Heart left ventricle (tissue), 16 donors: ENCODE data around the gene SLC23A3. TPM values are rescaled to one million over a fixed set of nuclear protein-coding genes. Genes with fewer than 3 reads are reported as not detected.
A peak's percentile ranks its signal among the peaks of the same experiment; 100 is the strongest.

Experiments used
- ATAC-seq, 4 donors: fragments of 200-7000 bp; cut with Tn5 transposase; one replicate each; pipeline ENCODE4 v1.9.1; 2020 to 2022; ENCODE audit warnings: moderate library complexity in 4 of 4, mild to moderate bottlenecking in 3 of 4, moderate number of reproducible peaks in 1 of 4
- DNase-seq, 5 donors: peaks; one replicate each; pipeline ENCODE4 v3.0.0-alpha.2; 2020
- H3K27ac ChIP-seq, 12 donors: fragments of 200-600 bp; sonication (generic) in 4 of 12; one replicate each; pipeline versions ENCODE4 v1.5.0 to v1.8.0; 2016 to 2022; ENCODE audit warnings: mild to moderate bottlenecking in 2 of 12
- H3K27me3 ChIP-seq, 9 donors: fragments of 200-600 bp; sonication (generic) in 2 of 9; one replicate each; pipeline versions ENCODE4 v1.5.1 to v1.8.0; 2016 to 2022; ENCODE audit warnings: mild to moderate bottlenecking in 3 of 9
- H3K36me3 ChIP-seq, 9 donors: fragments of 200-600 bp; sonication (generic) in 2 of 9; one replicate each; pipeline versions ENCODE4 v1.5.0 to v1.8.0; 2018 to 2022; ENCODE audit warnings: mild to moderate bottlenecking in 2 of 9
- H3K4me1 ChIP-seq, 12 donors: fragments of 200-600 bp; sonication (generic) in 4 of 12; one replicate each; pipeline versions ENCODE4 v1.5.0 to v1.8.0; 2016 to 2022; ENCODE audit warnings: mild to moderate bottlenecking in 3 of 12
- H3K4me3 ChIP-seq, 12 donors: fragments of 200-600 bp; sonication (generic) in 4 of 12; one replicate each; pipeline versions ENCODE4 v1.5.0 to v1.8.0; 2017 to 2022; ENCODE audit warnings: mild to moderate bottlenecking in 9 of 12, moderate library complexity in 4 of 12
- H3K9me3 ChIP-seq, 12 donors: fragments of 200-600 bp; sonication (generic) in 4 of 12; one replicate each; pipeline versions ENCODE4 v1.5.0 to v1.8.0; 2016 to 2022; ENCODE audit warnings: mild to moderate bottlenecking in 1 of 12
- POLR2A ChIP-seq, 2 donors: fragments of 450-650 bp; IDR thresholded peaks; one replicate each; pipeline ENCODE4 v1.6.1; 2017; ENCODE audit warnings: antibody characterized with exemption in 2 of 2, mild to moderate bottlenecking in 2 of 2, moderate library complexity in 2 of 2
- WGBS, 4 donors: extraction: QIAGEN DNeasy Blood & Tissue Kit in 2 of 4; methylation state at CpG; one replicate each; pipeline versions ENCODE4 v1.1.5 to v1.1.7; 2013 to 2018; 5-methylcytosine and 5-hydroxymethylcytosine counted together
- intact Hi-C, 10 donors: fragments of 100-400 bp; cut with DNase I; formaldehyde crosslinking; loops; one replicate each; pipeline versions ENCODE4 v1.11.1 to v1.14.2; 2022
- polyA plus RNA-seq, 2 donors: library from polyadenylated mRNA; stranded (reverse); fragments of 200-250 nt; gene quantifications; one replicate each; pipeline ENCODE4 v1.2.3, GENCODE V29; 2013
- total RNA-seq, 9 donors: library from RNA; depleted of rRNA in 2 of 9; stranded (reverse); fragments of >200 nt in 2 of 9; fragmentation: NEBNext Ultra II Directional in 3 of 9; extraction: Animal tissue kit (Norgen Biotek cat#: 25700) in 3 of 9; gene quantifications; one replicate each; pipeline versions ENCODE4 v1.1.0 to v1.2.4, GENCODE V29; 2016 to 2023
- TF ChIP-seq, protein P1 (sequence below), 12 donors: fragments of 200-600 bp; sonication (generic) in 4 of 12; IDR thresholded peaks; one replicate each; pipeline versions ENCODE4 v1.5.0 to v1.8.0; 2018 to 2022; ENCODE audit warnings: antibody characterized with exemption in 12 of 12, mild to moderate bottlenecking in 5 of 12
- donor health status: ischemic (EF 13 %, LVEDD 7.1; RV severe dilation, severe dysfunction).
- donor health status: healthy with polysubstance abuse.
- donor health status: DM: no; HTN: yes; CAD: no.
- donor health status: DM: no; HTN: no; CAD: no.
- donor health status: ischemic (EF 25% LVEDD 6.9; RV normal size, moderate dysfunction).
- donor health status: ischemic (EF 25% LVEDD 5.7; RV mildly dilated, moderate dysfunction).
- donor health status: healthy.
- donor health status: DM: yes; HTN: yes; CAD: no.
- donor health status: ischemic (EF 35%, LVEDD 5.7; RV mildly dilated, moderate dysfunction).
- donor health status: nonischemic (EF 11% LVEDD 7.7; RV severe dilation, severe dysfunction).
- donor health status: DM: yes; HTN: yes; CAD: no.
- donor health status: PGD.
- donor health status: ischemic (EF 29% LVEDD 5.4; RV normal size, mild dysfunction).
- donor health status: nonischemic (EF 23%, LVEDD 6.1; RV moderate dilation, normal function).

The SLC23A3 gene
- total and polyA plus RNA-seq, 11 donors, result 0.12 to 0.92 (median 0.44) TPM; not detected in 1

DNA sequence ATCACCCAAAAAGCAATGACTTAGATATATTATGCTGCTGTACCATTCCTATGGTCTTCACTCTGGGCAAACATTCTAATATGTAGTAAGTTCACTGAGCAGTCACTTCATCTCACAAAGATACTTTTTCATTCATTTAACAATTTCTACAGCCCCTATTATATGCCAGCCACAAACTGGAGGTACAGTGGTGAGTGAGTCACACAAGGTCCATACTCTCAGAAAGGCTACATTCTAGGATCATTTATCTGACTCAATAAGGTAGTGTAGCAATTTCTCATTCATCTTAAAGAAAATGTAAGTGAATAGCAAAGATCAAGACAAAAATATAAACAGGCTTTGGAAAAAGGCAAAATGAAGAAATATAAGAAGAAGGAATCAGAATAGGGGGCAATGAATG lies 49.7 kb downstream of the SLC23A3 start:
- intact Hi-C loops, result loop anchor here in 2 of 10 donors (5.0 to 10.0 kb wide), 2 partner anchors 48 to 245 kb away; no protein-coding TSS in a partner anchor
- Histone ChIP-seq H3K4me3 (no peak overlapping the region), H3K36me3 (no peaks in the 10 kb centered on the region), H3K27me3 (no peaks in the 10 kb centered on the region), H3K4me1 (peaks cover 0 to 27% (median 13%) of the 10 kb centered on the region in 12 donors), H3K27ac (no peak overlapping the region), H3K9me3 (no peaks in the 10 kb centered on the region)
- ATAC-seq, result no peak
- TF ChIP-seq, protein P1, sequence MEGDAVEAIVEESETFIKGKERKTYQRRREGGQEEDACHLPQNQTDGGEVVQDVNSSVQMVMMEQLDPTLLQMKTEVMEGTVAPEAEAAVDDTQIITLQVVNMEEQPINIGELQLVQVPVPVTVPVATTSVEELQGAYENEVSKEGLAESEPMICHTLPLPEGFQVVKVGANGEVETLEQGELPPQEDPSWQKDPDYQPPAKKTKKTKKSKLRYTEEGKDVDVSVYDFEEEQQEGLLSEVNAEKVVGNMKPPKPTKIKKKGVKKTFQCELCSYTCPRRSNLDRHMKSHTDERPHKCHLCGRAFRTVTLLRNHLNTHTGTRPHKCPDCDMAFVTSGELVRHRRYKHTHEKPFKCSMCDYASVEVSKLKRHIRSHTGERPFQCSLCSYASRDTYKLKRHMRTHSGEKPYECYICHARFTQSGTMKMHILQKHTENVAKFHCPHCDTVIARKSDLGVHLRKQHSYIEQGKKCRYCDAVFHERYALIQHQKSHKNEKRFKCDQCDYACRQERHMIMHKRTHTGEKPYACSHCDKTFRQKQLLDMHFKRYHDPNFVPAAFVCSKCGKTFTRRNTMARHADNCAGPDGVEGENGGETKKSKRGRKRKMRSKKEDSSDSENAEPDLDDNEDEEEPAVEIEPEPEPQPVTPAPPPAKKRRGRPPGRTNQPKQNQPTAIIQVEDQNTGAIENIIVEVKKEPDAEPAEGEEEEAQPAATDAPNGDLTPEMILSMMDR (IDR thresholded peaks at IDR 0.05), result no peak
- no peak for TF ChIP-seq POLR2A (IDR thresholded peaks at IDR 0.05)
- no peak for DNase-seq

DNA sequence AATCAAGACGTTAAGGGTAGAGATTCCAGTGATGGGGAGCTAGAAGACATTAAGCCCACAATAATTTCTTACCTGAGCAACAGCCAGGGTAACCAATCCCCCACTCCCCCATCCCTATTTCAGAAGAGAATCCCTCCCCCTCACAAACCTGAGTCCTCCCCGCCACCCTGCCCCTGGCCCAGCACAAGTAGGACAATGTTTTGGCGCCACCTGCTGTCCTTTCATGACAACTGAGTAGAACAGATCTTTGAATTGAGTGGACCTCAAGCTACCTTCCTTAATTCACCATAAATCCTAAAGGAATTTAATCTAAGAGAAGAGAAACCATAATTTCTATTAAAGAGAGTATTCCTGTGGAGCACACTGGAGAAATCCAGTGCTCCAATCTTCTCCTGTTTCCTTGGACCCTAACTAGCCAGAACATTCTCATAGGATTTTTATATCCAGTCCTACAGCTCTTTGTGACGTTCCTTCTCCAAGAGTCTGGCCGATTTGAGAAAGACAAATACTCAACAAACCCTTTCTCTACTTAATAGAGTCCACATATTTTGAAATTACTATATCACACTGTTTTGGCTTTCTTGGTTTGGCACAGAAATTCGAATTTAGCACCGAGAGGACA lies 50.3 kb downstream of the SLC23A3 start:
- no peaks in the 10 kb centered on the region for H3K27me3 ChIP-seq
- no peak overlapping the region for H3K27ac ChIP-seq
- no peaks in the 10 kb centered on the region for H3K36me3 ChIP-seq
- H3K4me3 ChIP-seq, result no peak overlapping the region
- intact Hi-C loops, result loop anchor here (1.0 to 10.0 kb wide), 8 partner anchors 42 to 245 kb away; no protein-coding TSS in a partner anchor
- ATAC-seq, result peak in 3 of 4 donors; percentile 67 to 79 (median 71)
- H3K9me3 ChIP-seq, result no peaks in the 10 kb centered on the region
- H3K4me1 ChIP-seq, result peaks cover 0 to 21% (median 9%) of the 10 kb centered on the region in 12 donors
- TF ChIP-seq, protein P1 (IDR thresholded peaks at IDR 0.05), result peak; percentile 51 to 84 (median 72)
- no peak for TF ChIP-seq POLR2A (IDR thresholded peaks at IDR 0.05)
- DNase-seq, result peak; percentile 57 to 72 (median 62)
- WGBS, 4 donors, result 54 to 58% (median 56%) methylated on average over 7 of the region's 7 CpGs

DNA sequence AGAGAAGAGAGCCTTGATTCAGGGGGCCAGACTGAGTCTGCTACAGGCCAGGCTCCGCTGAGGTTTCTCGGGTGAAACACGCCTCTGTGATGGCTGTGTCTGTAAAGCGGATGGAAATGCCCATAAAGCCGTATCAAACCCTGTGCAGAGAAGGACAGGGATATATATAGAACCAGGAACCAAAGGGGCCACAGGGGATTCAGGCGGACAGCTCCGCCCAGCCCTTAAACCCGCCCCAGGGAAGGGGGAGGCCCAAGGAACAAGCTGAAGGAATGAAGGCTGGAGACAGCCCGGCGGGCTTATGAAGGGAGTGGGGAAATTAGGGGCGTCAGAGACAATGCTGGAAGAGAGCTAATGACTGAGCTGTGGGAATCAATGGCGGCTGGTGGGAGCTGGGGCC lies 51.3 kb downstream of the SLC23A3 start:
- H3K27me3 ChIP-seq, result no peaks in the 10 kb centered on the region
- DNase-seq, result peak; percentile 24 to 67 (median 33)
- peak in 3 of 4 donors; percentile 57 to 86 (median 68) for ATAC-seq
- no peaks in the 10 kb centered on the region for H3K9me3 ChIP-seq
- no peaks in the 10 kb centered on the region for H3K36me3 ChIP-seq
- intact Hi-C loops, result loop anchor here in 9 of 10 donors (1.0 to 5.0 kb wide), 7 partner anchors 41 to 61 kb away; no protein-coding TSS in a partner anchor
- no peak for TF ChIP-seq POLR2A (IDR thresholded peaks at IDR 0.05)
- TF ChIP-seq, protein P1 (IDR thresholded peaks at IDR 0.05), result no peak
- peak overlapping the region in 1 of 12 donors; percentile 15 for H3K4me3 ChIP-seq
- 39 to 52% (median 45%) methylated on average over 12 of the region's 12 CpGs for WGBS, 4 donors
- H3K4me1 ChIP-seq, result peaks cover 0 to 16% (median 4%) of the 10 kb centered on the region in 12 donors
- H3K27ac ChIP-seq, result peak overlapping the region in 1 of 12 donors; percentile 38

DNA sequence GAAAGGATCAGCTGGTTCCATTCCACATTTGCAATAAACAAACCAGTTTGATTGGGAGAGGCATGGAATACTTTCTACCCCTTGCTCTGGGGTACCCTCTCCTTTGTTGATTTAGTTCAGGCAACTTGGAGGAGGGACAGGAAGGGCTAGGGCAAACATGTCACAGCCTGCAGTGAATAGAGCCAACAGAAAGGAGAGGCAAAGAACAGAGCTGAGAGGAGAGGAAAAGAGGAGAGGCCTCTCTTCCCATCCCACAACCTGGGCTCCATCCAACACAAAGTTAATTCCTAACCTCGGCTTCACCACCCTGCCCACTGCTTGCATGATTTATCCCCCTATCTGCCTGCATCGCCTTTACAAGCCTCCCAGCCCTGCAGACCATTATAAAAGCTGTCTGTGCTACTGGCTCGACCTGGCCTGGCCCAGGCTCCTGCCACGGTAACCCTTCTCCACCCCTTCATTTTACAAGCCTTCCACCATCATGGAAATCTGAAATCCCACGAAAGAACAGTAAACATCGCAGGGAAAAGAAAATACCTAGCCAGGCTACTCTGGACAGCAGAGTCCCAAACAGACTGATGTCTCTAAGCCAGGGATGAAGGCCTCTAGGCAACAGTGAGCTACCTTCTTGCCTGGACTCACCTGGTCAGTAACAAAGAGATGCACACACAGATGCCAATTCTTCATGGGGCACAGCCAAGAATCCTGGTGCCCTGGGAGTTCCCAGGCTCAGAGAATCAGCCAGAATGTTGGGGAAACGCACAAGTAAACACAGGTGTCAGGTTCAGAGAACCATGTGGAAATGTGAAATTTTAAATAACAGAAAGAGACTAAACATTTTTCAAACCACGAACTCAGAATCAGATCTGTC lies 52.8 kb downstream of the SLC23A3 start:
- ATAC-seq (peak in 1 of 4 donors; percentile 20), DNase-seq (no peak)
- Histone ChIP-seq H3K9me3 (no peaks in the 10 kb centered on the region), H3K27ac (no peak overlapping the region), H3K36me3 (no peaks in the 10 kb centered on the region), H3K4me1 (peaks cover 0 to 16% (median 4%) of the 10 kb centered on the region in 12 donors), H3K4me3 (no peak overlapping the region), H3K27me3 (no peaks in the 10 kb centered on the region)
- TF ChIP-seq, protein P1 (IDR thresholded peaks at IDR 0.05), result no peak
- TF ChIP-seq POLR2A (IDR thresholded peaks at IDR 0.05), result no peak
- intact Hi-C loops, result loop anchor here in 5 of 10 donors (5.0 kb wide), 3 partner anchors 40 to 60 kb away; no protein-coding TSS in a partner anchor
- WGBS, 4 donors, result 91 to 94% (median 92%) methylated on average over 8 of the region's 8 CpGs
